KMS-11 (cell line): ENCODE measurements around the gene DLST.
A peak's percentile ranks its signal among the peaks of the same experiment; 100 is the strongest.

ENCODE experiments used
- H2AFZ ChIP-seq: fragments of 200-600 bp; sonication (generic); 2 replicates; pipeline ENCODE4 v1.6.1; 2016; ENCODE audit warnings: antibody characterized with exemption, mixed run types, low read depth
- H3K27ac ChIP-seq: fragments of 200-600 bp; sonication (generic); 2 replicates; pipeline ENCODE4 v1.6.1; 2016; ENCODE audit warnings: mild to moderate bottlenecking, mixed run types
- H3K27me3 ChIP-seq: fragments of 200-600 bp; sonication (generic); 2 replicates; pipeline ENCODE4 v1.6.1; 2017; ENCODE audit warnings: mild to moderate bottlenecking, low read depth, mixed run types, moderate library complexity; ENCODE audit not compliant: insufficient read depth
- H3K36me3 ChIP-seq: fragments of 200-600 bp; sonication (generic); 2 replicates; pipeline ENCODE4 v1.6.1; 2017; ENCODE audit warnings: mild to moderate bottlenecking, mixed run types; ENCODE audit not compliant: insufficient read depth
- H3K4me1 ChIP-seq: fragments of 200-600 bp; sonication (generic); 2 replicates; pipeline ENCODE4 v1.6.1; 2016; ENCODE audit warnings: mild to moderate bottlenecking, low read depth, mixed run types; ENCODE audit not compliant: poor library complexity, severe bottlenecking
- H3K4me2 ChIP-seq: fragments of 200-600 bp; sonication (generic); 2 replicates; pipeline ENCODE4 v1.7.0; 2016; ENCODE audit warnings: mild to moderate bottlenecking, mixed run types
- H3K4me3 ChIP-seq: fragments of 200-600 bp; sonication (generic); IDR thresholded peaks from 2 replicates; pipeline ENCODE4 v1.6.1; 2017; ENCODE audit warnings: low read depth, low read length, mixed read lengths; ENCODE audit not compliant: insufficient read depth
- H3K79me2 ChIP-seq: fragments of 200-600 bp; sonication (generic); 2 replicates; pipeline ENCODE4 v1.6.1; 2016; ENCODE audit warnings: low read depth, mixed run types; ENCODE audit not compliant: insufficient read depth
- H3K9ac ChIP-seq: fragments of 200-600 bp; sonication (generic); 2 replicates; pipeline ENCODE4 v1.6.1; 2016; ENCODE audit warnings: mild to moderate bottlenecking, mixed run types
- H4K20me1 ChIP-seq: fragments of 200-600 bp; sonication (generic); 2 replicates; pipeline ENCODE4 v1.6.1; 2016; ENCODE audit warnings: mild to moderate bottlenecking, mixed run types; ENCODE audit not compliant: insufficient read depth
- TF ChIP-seq, protein P1 (sequence below): fragments of 200-600 bp; sonication (generic); conservative IDR thresholded peaks from 2 replicates; pipeline ENCODE4 v1.6.1; 2017; ENCODE audit warnings: low read depth, mild to moderate bottlenecking, antibody characterized with exemption, low read length, moderate library complexity, mixed read lengths

Gene DLST

GRCh38 chr14:74881431-74882102 is at the start of gene DLST:
TSS of gene DLST (plus strand) at chr14:74881916. CDS start at chr14:74881954, 38 bp downstream.
- Histone ChIP-seq H3K4me3 (no peak within 1 kb of the TSS), H3K4me1 (peaks cover 11% of the 10 kb centered on the region), H4K20me1 (no peaks in the 10 kb centered on the region), H3K4me2 (peak within 1 kb of the TSS; percentile 96), H3K36me3 (no peaks in the 10 kb centered on the region), H3K79me2 (peaks cover 39% of the 10 kb centered on the region), H3K9ac (peak within 1 kb of the TSS; percentile 71), H3K27ac (peak within 1 kb of the TSS; percentile 49; the same call in 1 of the 2 replicates), H3K27me3 (no peaks in the 10 kb centered on the region), H2AFZ (peak within 1 kb of the TSS; percentile 89)
- TF ChIP-seq, protein P1, sequence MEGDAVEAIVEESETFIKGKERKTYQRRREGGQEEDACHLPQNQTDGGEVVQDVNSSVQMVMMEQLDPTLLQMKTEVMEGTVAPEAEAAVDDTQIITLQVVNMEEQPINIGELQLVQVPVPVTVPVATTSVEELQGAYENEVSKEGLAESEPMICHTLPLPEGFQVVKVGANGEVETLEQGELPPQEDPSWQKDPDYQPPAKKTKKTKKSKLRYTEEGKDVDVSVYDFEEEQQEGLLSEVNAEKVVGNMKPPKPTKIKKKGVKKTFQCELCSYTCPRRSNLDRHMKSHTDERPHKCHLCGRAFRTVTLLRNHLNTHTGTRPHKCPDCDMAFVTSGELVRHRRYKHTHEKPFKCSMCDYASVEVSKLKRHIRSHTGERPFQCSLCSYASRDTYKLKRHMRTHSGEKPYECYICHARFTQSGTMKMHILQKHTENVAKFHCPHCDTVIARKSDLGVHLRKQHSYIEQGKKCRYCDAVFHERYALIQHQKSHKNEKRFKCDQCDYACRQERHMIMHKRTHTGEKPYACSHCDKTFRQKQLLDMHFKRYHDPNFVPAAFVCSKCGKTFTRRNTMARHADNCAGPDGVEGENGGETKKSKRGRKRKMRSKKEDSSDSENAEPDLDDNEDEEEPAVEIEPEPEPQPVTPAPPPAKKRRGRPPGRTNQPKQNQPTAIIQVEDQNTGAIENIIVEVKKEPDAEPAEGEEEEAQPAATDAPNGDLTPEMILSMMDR: no peak

DNA sequence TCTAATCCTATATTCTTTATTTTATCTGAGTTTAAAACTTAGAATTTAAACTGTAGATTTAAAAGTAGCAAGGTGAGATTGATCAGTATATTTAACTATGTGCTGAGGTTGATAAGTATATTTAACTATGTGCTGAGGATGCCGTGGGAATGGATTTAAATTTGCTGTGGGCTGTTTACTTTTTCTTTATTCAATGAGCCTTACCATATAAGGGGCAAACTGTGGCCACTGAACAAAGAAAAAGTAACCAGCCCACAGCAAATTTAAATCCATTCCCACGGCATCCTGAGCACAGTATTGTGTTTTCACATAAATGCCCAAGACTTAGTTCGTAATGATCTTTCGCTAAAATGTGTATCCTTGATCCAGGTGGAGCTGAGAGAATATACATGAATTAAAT is 48.9 kb upstream of the DLST start:
- TF ChIP-seq, protein P1: no peak
- no peaks in the 10 kb centered on the region for H3K79me2 ChIP-seq
- H3K4me1 ChIP-seq: peaks cover 13% of the 10 kb centered on the region
- H4K20me1 ChIP-seq: no peaks in the 10 kb centered on the region
- H3K9ac ChIP-seq: no peak overlapping the region
- H2AFZ ChIP-seq: no peak overlapping the region
- H3K36me3 ChIP-seq: no peaks in the 10 kb centered on the region
- H3K4me2 ChIP-seq: no peak overlapping the region
- no peaks in the 10 kb centered on the region for H3K27me3 ChIP-seq
- H3K27ac ChIP-seq: no peak overlapping the region
- H3K4me3 ChIP-seq: no peak overlapping the region

DNA sequence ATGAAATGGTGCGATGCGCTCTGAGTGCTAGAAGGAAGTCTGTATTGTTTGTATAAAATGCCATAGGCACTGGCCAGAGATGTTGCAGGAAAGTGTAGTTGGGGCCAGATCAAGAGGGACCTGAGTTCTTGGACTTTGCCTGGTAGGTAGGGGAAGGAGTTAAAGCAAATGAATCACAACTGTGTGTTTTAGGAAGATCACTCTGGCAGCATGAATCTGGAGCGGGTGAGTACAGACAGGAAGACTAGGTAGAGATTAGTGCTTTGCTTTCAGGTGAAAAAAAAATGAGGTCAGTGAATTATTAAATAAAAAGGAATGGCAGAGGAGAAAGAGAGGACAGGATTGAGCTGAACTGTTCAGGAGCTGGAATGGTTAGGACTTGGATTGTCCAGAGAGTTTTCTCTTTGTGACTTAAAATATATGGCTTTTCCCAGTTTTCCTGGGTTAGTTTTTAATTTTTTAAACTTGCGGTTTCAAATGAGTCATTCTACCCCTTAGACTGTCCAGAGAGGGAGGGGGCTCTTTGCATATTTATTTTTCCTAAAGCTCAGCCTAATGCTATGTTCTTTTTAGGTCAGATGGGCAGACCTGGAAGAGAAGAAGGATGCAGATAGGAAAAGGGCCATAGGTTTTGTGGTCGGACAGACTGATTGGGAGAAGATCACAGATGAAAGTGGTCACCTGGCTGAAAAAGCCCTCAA is 46.9 kb upstream of the DLST start:
- H2AFZ ChIP-seq: no peak overlapping the region
- TF ChIP-seq, protein P1: no peak
- H3K4me1 ChIP-seq: peaks cover 21% of the 10 kb centered on the region
- H3K4me2 ChIP-seq: no peak overlapping the region
- H3K36me3 ChIP-seq: no peaks in the 10 kb centered on the region
- H3K9ac ChIP-seq: no peak overlapping the region
- H3K4me3 ChIP-seq: no peak overlapping the region
- H3K27me3 ChIP-seq: no peaks in the 10 kb centered on the region
- H3K79me2 ChIP-seq: no peaks in the 10 kb centered on the region
- H3K27ac ChIP-seq: no peak overlapping the region
- no peaks in the 10 kb centered on the region for H4K20me1 ChIP-seq

- Histone ChIP-seq H4K20me1 (no peaks in the 10 kb centered on the region), H3K4me2 (no peak overlapping the region), H3K79me2 (no peaks in the 10 kb centered on the region), H3K27me3 (no peaks in the 10 kb centered on the region), H3K27ac (no peak overlapping the region), H3K36me3 (no peaks in the 10 kb centered on the region), H3K4me1 (peaks cover 21% of the 10 kb centered on the region), H2AFZ (no peak overlapping the region), H3K9ac (no peak overlapping the region), H3K4me3 (no peak overlapping the region)
- TF ChIP-seq, protein P1: no peak
These were observed 46.0 kb upstream of the DLST start for GRCh38 chr14:74835645-74836250.
